ENCODE measurements around the gene LOXL1.

LOXL1 gene

DNA sequence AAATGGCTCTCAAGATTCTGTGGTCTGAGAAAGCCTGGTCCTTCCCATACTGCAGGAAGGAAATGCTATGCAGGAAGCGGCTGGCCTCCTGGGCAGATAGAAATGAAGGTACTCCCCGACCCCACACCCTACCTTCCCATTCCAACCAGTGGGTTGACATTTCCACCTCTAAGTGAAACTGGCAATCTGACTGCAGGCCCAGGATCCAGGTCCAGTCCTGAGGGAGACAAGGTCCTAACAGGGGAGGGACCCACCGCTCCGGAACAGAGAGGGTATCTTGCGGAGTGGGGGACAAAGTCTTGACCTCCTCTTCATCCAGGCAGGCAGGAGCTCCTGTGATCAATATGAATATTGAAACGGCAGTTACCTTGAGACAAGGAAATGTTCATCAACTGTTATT lies 6.6 kb upstream of the LOXL1 start:
- Mint-ChIP-seq H3K27me3 (ENCODE audit: low read depth) (peaks cover 3% of the 10 kb centered on the region), H3K27ac (peak overlapping the region; percentile 33 to 83 (median 80)), H3K36me3 (ENCODE audit: low read depth) (peaks cover 29% of the 10 kb centered on the region), H3K4me1 (peaks cover 47% of the 10 kb centered on the region), H3K4me3 (no peak overlapping the region), H3K9me3 (peaks cover 11% of the 10 kb centered on the region)
- TF ChIP-seq, protein P1, sequence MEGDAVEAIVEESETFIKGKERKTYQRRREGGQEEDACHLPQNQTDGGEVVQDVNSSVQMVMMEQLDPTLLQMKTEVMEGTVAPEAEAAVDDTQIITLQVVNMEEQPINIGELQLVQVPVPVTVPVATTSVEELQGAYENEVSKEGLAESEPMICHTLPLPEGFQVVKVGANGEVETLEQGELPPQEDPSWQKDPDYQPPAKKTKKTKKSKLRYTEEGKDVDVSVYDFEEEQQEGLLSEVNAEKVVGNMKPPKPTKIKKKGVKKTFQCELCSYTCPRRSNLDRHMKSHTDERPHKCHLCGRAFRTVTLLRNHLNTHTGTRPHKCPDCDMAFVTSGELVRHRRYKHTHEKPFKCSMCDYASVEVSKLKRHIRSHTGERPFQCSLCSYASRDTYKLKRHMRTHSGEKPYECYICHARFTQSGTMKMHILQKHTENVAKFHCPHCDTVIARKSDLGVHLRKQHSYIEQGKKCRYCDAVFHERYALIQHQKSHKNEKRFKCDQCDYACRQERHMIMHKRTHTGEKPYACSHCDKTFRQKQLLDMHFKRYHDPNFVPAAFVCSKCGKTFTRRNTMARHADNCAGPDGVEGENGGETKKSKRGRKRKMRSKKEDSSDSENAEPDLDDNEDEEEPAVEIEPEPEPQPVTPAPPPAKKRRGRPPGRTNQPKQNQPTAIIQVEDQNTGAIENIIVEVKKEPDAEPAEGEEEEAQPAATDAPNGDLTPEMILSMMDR (IDR thresholded peaks at IDR 0.05; ENCODE audit: unreplicated experiment in 3 of 3) = no peak

DNA sequence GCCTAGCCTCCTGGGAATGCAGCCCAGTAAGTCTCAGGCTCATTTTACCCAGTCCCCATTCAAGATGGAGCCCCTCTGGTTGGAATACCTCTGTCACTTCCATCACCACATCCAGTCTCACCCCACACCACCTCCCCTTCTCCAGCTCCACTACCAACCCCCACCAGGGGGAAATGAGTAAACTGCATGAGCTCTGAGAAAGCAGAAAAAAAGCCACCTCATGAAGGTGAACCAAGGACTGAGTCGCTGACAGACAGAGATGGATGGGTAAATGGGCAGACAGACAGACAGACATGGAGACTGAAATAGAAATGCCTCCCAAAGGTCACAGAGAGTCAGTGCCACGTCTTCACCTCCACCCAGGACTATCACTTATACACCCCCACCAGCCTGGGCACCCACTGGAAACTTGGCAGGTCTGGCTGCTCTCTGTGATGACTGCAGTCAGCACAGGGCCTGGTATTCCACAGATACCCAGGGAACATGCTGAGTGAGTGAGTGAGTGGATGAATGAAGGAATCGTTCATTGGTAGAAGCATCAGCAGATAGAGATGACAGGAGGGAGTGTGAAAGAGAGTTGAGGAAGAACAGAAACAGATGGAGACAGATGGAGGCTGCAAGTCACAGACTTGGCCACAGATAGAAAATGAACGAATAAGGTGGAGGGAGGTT lies 4.9 kb upstream of the LOXL1 start:
- H3K36me3 Mint-ChIP-seq (ENCODE audit: low read depth) = peaks cover 21% of the 10 kb centered on the region
- peak overlapping the region; percentile 22 to 60 (median 47) for H3K4me3 Mint-ChIP-seq
- H3K4me1 Mint-ChIP-seq = peaks cover 56% of the 10 kb centered on the region
- peaks cover 7% of the 10 kb centered on the region for H3K27me3 Mint-ChIP-seq (ENCODE audit: low read depth)
- H3K9me3 Mint-ChIP-seq = peaks cover 8% of the 10 kb centered on the region
- peak overlapping the region; percentile 87 to 91 (median 89) for H3K27ac Mint-ChIP-seq
- TF ChIP-seq, protein P1 (IDR thresholded peaks at IDR 0.05; ENCODE audit: unreplicated experiment in 3 of 3) = no peak

DNA sequence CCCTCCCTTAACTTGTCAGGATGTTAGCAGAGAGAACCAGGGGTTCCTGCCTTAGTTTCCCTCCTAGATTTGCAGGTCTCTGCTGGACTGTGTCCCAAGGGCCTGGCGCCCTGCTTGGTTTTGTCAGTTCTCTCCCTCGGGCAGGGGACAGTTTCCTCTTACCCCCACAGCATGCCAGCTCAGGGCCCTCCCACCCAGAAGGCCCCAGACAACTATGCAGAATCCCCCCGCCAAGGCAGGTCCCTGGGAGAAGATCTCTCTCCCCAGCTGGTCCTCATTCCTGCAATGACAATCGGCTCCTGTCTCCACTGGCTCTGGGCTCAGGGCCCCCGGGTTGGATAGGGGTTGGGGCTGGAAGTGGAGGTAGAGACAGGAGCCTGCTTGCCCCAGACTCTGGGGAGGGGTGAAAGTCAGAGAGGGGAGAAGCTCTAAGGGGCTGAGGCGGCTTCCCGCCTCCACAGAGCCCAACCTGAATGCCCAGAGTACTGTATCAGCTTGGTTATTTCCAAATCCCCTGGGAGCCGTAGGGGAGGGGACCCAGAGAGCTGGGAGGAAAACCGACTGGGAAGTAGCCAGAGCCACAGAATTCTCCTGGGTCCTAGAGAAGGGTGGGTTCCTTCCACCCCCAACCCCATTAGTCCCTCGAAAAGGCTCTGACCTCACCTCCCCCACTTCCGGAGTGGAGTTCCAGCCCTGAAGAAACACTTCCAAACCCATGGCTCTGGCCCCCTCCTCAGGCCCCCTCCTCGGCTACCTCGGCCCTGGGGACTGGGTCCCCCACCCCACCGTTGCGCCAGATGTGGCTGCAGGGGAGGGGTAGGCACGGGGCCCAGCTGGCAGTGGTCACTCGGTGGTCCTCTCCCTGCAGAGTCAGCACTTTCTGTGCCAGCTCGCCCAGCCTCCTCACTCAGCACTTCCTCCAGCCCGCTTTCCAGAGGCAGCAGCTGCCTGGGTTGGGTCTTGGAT lies 3.8 kb upstream of the LOXL1 start:
- Mint-ChIP-seq H3K4me1 (peaks cover 56% of the 10 kb centered on the region), H3K4me3 (peak overlapping the region; percentile 47 to 83 (median 62)), H3K9me3 (peaks cover 8% of the 10 kb centered on the region), H3K27ac (peak overlapping the region; percentile 87 to 91 (median 89)), H3K27me3 (ENCODE audit: low read depth) (peaks cover 7% of the 10 kb centered on the region), H3K36me3 (ENCODE audit: low read depth) (peaks cover 17% of the 10 kb centered on the region)
- TF ChIP-seq, protein P1 (IDR thresholded peaks at IDR 0.05; ENCODE audit: unreplicated experiment in 3 of 3) = no peak

DNA sequence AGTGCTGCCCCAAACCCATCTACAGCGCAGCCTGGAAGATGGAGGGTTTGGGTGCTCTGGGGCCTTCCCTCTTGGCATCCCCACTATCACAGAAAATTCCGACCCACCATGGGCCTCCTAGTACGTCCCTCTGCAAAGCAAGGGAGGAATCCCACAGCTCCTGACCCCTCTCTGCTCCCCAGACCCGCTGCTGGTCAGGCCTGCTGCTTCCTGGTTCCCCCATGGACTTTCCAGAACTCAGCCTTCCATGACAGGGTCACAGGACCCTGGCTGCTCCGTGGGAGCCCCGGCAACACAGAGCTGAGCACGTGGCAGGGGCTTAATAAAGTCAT lies 3.1 kb upstream of the LOXL1 start:
- peaks cover 3% of the 10 kb centered on the region for H3K9me3 Mint-ChIP-seq
- peaks cover 10% of the 10 kb centered on the region for H3K36me3 Mint-ChIP-seq (ENCODE audit: low read depth)
- TF ChIP-seq, protein P1 (IDR thresholded peaks at IDR 0.05; ENCODE audit: unreplicated experiment in 3 of 3) = no peak
- H3K4me1 Mint-ChIP-seq = peaks cover 58% of the 10 kb centered on the region
- peaks cover 7% of the 10 kb centered on the region for H3K27me3 Mint-ChIP-seq (ENCODE audit: low read depth)
- H3K27ac Mint-ChIP-seq = peak overlapping the region; percentile 87 to 91 (median 89)
- peak overlapping the region; percentile 33 to 83 (median 62) for H3K4me3 Mint-ChIP-seq

DNA sequence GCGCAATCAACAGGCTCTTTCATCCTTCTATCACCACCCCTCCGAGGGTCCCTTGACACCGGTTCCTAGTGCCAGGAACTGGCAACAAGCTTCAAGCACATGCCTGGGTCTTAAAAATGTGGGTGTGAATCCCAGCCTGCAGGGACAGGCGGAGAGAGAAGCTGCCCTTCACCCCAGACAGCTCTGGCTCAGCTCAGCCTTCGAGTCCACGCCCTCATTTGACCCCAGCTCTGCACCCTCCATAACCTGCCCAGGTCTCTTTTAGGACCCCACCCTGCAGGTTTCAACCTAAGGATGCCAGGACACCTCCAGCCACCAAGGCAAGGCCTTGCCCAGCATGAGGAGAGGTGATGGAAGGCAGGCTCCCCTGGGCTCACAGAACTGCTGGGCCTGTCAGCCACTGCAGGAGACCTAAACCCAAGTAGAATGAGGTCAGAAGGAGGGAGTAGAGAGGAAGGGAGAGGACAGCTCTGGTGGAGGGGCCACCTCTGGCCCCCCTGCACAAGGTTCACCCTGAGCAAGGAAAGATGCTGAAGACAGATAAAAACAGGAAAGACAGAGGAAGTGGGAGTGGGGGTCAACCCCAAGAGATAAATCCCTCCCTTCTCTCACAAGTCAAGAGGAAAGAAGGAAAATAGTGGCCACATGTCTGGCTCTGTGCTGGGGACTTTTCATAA lies 2.6 kb upstream of the LOXL1 start:
- Mint-ChIP-seq H3K36me3 (ENCODE audit: low read depth) (peaks cover 5% of the 10 kb centered on the region), H3K4me3 (peak overlapping the region; percentile 62 to 83 (median 68)), H3K9me3 (peaks cover 1% of the 10 kb centered on the region), H3K4me1 (peaks cover 63% of the 10 kb centered on the region), H3K27me3 (ENCODE audit: low read depth) (peaks cover 7% of the 10 kb centered on the region), H3K27ac (peak overlapping the region; percentile 87 to 91 (median 89))
- TF ChIP-seq, protein P1 (IDR thresholded peaks at IDR 0.05; ENCODE audit: unreplicated experiment in 3 of 3) = no peak
